GM12874 (cell line): ENCODE data around the gene UNC5CL.

ENCODE experiments used
- TF ChIP-seq, protein P1 (sequence below): IDR thresholded peaks from 2 replicates; pipeline ENCODE4 v1.5.1; 2011; ENCODE audit warnings: low read depth, mild to moderate bottlenecking, control low read depth, low read length, moderate library complexity; ENCODE audit not compliant: insufficient read depth

UNC5CL gene

DNA sequence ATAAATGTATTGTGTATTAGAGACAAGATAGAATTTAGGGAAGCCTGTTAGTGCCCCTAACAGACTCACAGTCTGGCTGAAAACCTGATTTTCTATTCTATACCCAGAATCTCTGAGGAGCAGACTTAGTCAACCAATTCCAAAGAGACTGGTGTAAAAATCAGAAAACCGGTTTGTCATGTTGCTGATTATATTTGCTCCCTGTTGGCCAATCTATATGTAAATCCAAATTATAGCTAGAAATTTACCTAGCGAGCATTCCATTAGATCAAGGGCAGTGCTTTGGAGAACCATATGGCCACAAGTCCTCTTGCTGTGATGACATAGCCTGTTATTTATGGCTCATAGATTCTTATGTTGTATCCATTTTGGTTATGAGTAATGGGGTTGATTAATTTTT lies 38.5 kb upstream of the UNC5CL start:
- TF ChIP-seq, protein P1, sequence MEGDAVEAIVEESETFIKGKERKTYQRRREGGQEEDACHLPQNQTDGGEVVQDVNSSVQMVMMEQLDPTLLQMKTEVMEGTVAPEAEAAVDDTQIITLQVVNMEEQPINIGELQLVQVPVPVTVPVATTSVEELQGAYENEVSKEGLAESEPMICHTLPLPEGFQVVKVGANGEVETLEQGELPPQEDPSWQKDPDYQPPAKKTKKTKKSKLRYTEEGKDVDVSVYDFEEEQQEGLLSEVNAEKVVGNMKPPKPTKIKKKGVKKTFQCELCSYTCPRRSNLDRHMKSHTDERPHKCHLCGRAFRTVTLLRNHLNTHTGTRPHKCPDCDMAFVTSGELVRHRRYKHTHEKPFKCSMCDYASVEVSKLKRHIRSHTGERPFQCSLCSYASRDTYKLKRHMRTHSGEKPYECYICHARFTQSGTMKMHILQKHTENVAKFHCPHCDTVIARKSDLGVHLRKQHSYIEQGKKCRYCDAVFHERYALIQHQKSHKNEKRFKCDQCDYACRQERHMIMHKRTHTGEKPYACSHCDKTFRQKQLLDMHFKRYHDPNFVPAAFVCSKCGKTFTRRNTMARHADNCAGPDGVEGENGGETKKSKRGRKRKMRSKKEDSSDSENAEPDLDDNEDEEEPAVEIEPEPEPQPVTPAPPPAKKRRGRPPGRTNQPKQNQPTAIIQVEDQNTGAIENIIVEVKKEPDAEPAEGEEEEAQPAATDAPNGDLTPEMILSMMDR, result no peak

DNA sequence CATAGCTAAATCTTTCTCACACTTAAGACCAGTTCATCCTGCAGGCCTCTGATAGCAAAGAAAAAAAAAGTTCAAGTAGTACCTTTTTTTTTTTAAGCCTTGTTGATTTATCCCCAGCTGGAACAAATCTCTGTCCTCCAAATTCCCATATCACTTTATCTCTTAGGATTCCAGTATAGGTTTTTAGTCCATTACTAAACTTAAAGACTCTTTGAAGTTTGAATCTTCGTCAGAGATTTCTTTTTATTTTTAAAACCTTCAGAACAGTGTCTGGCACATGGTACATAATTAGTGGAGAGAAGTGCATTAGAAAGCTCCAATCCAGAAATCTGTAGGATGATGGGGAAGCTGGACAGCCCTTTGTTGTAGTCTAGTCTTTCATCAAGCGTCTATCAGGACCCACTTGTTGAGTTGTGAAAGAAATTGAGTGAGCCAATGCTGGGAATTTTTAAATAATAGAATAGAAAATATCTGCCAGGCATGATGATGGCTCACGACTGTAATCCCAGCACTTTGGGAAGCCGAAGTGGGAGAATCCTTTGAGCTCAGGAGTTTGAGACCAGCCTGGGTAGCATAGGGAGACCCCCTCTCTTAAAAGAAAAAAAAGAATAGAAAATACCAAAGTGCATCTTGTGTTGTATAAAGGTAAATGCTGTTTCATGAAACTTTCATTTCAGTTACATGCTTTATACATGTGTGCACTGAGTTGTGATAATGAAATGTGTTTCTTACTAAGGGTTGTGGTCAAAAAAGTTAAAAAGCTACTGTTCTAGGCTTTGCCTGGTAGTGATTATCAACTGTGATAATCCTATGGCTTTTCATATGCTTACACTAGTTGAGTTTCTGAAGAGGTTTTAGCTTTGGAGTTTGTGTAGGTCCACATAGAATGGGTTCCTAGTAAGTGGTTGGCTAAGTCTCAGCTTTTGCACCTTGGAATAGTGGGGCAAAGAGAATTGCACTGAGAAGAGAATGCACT lies 36.9 kb upstream of the UNC5CL start:
- TF ChIP-seq, protein P1, result no peak

DNA sequence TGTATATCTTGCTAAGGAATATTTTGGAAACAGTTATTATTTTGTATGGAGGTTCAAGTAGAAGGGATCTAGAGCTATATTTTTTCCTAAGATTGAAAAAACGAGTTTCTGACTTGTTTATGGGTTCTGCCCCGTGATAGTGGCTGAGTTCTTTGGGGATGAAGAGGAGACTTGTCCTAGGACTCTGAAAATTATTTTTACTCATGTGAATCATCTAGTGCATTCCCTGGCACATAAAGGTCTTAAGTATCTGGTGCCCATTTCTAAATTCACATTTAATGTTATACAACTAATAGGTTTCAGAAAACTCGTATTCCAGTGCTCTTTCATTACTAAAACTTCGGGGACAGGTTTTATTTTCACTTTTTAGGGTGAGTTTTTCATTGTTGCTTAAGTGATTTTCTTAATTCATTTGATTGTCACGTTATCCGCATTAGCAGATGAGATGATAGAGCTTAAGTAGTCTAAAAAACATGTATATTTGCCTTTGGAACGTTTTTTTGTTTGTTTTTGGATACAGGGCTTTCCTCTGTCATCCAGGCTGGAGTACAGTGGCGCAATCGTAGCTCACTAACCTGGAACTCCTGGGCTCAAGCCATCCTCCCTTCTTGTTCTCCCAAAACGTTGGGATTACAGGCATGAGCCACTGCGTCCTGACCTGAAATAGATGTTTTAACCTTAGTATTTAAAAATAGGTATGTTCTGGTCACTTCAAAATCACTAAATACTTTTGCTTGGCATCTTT lies 35.8 kb upstream of the UNC5CL start:
- TF ChIP-seq, protein P1, result no peak

DNA sequence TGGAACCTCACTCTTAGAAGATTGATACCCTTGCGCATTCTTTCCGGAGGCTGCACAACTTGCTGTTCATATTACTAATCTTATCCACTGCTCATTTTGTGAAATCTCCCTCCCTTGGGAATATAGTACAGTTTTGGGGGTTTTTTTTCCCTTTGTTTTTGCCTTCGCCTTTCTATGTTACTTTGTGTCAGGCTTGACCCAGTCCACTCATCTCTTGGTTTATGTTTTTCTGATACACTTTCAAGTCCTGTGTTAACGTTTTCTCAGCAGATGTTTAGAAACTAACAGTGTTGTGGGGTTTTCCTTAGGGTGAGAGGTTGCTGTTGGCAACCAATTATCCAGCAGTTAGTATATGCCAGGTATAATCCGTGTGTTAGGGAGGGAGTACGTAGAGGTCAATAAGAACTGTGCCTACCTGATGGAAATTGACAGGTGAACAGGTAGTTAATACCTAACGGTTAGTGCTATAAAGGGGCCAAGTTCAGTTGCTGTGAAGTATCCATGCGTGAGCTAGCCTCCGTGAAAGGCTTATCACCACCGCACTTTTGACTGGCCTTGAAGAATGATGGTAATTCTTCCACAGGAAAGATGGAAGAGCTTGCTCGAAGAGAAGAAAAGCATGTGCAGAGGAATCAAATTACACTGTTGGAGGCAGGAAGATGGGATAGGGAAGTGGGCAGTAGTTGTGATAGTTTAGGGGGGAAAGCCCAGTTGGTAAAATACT lies 35.1 kb upstream of the UNC5CL start:
- TF ChIP-seq, protein P1, result no peak

DNA sequence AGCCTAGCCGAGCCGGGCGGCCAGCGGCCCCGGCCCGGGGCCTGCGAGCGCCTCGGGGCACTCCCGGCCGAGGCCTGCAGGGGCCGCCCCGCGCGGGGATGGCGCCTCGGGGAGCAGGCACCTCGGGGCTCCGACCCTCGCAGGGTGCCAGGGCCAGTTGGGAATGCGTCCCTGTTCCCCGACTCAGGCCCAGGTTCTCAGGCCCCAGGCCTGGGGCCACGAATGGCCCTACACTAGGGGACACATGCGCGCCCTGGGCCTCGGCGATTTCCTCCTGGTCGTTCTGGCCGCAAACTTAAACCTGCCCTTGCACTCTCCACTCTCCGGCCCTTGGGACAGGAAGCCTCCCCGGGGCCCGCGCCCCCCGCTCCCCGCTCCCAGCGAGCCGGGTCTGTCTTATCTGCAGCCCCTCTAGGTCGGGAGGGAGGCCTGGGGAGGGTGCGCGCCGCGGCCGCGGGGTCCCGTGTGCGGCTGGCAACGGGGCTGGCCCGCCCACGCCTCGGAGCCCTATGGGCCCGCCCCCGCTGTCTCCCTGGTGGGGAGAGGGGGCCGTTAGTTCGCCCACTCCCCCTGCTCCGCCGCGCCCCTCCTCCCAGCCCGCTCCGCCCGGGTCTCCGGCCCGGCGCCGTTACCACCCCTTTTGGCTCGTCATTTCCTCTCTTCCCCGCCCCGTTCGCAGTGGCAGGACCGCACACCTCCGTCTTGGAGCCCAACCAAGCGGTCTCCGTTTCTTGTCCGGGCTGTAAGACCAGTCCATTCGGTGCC lies 34.4 kb upstream of the UNC5CL start:
- TF ChIP-seq, protein P1, result peak; percentile 43

DNA sequence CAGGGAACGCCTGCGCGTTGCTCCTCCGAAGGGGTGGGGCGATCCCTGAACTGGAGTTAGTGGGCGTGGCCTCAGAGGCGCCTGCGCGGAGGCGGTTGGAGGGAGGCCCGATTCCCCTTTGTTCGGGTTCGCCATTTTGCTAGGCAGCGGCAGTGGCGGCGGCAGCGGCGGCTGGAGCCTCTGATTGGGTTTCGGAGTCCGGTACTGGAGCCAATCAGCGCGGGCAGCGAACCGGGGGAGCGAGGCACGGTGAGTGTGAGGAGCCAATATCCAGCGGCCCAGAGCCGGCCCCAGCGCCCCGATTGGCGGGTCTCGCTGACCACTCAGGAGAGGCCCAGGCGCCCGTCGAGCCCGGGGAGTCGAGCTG lies 33.8 kb upstream of the UNC5CL start, which contains the start of gene NFYA:
Gene NFYA (plus strand): TSS at position 139 of the 367 bp plus-strand sequence. CDS start 6,116 bp downstream, outside the sequence.
- TF ChIP-seq, protein P1, result no peak
